Glomerular endothelial cell (primary cell): ENCODE results near the gene KCNH1. TPM values are rescaled to one million over a fixed set of nuclear protein-coding genes. Genes with fewer than 3 reads are reported as not detected.

Source experiments
- total RNA-seq: library from RNA; depleted of rRNA; stranded (reverse); fragments of >200 nt; gene quantifications from 2 replicates; pipeline ENCODE4 v1.2.3, GENCODE V29; 2015

Gene KCNH1
- total RNA-seq, 1 donor from 2014 or later, result 0.06 TPM

Other genes starting within 250 kb of the KCNH1 start
- 16.6 and 21.9 TPM in 2 replicates for gene RCOR3, start 125.2 kb upstream of the KCNH1 start, total RNA-seq
- 15.6 and 22.8 TPM in 2 replicates for gene TRAF5, start 192.7 kb upstream of the KCNH1 start, total RNA-seq